Sigmoid colon (tissue), 7 donors: ENCODE measurements around the gene U2AF2. TPM values are rescaled to one million over a fixed set of nuclear protein-coding genes. Genes with fewer than 3 reads are reported as not detected.
A peak's percentile ranks its signal among the peaks of the same experiment; 100 is the strongest.

Source experiments
- DNase-seq: peaks from one replicate; pipeline ENCODE4 v3.0.0-alpha.2; 2019
- H3K27ac ChIP-seq, 4 donors: fragments of 200-600 bp; sonication (generic); one replicate each; pipeline ENCODE4 v1.5.1; 2016 to 2019; ENCODE audit warnings: mild to moderate bottlenecking in 1 of 4
- H3K27me3 ChIP-seq, 3 donors: fragments of 200-600 bp; sonication (generic); one replicate each; pipeline ENCODE4 v1.5.1; 2019; ENCODE audit warnings: mild to moderate bottlenecking in 1 of 3
- H3K36me3 ChIP-seq, 4 donors: fragments of 200-600 bp; sonication (generic); one replicate each; pipeline ENCODE4 v1.5.1; 2016 to 2019
- H3K4me1 ChIP-seq, 4 donors: fragments of 200-600 bp; sonication (generic); one replicate each; pipeline ENCODE4 v1.5.1; 2017 to 2019
- H3K4me3 ChIP-seq, 4 donors: fragments of 200-600 bp; sonication (generic); one replicate each; pipeline ENCODE4 v1.5.1; 2017 to 2019; ENCODE audit warnings: mild to moderate bottlenecking in 2 of 4, moderate library complexity in 1 of 4
- H3K9me3 ChIP-seq, 4 donors: fragments of 200-600 bp in 3 of 4; sonication (generic) in 3 of 4; one replicate each; pipeline versions ENCODE4 v1.5.1 to v1.6.1; 2013 to 2019
- EP300 ChIP-seq, 4 donors: sonication (generic); formaldehyde crosslinking; IDR thresholded peaks; one replicate each; pipeline ENCODE4 v1.6.1; 2017; ENCODE audit warnings: antibody characterized with exemption in 4 of 4
- POLR2A ChIP-seq, 2 donors: fragments of 450-650 bp; IDR thresholded peaks; one replicate each; pipeline ENCODE4 v1.6.1; 2016; ENCODE audit warnings: antibody characterized with exemption in 2 of 2, mild to moderate bottlenecking in 2 of 2, moderate library complexity in 2 of 2
- POLR2AphosphoS5 ChIP-seq, 4 donors: sonication (generic); formaldehyde crosslinking; IDR thresholded peaks; one replicate each; pipeline ENCODE4 v1.6.1; 2017; ENCODE audit warnings: antibody characterized with exemption in 4 of 4
- WGBS, 2 donors: extraction: QIAGEN DNeasy Blood & Tissue Kit; methylation state at CpG; one replicate each; pipeline ENCODE4 v1.1.7; 2013; 5-methylcytosine and 5-hydroxymethylcytosine counted together
- intact Hi-C: fragments of 100-400 bp; cut with DNase I; formaldehyde crosslinking; loops from one replicate; pipeline ENCODE4 v1.15.1; 2023
- polyA plus RNA-seq, 3 donors: library from polyadenylated mRNA; stranded (reverse); fragments of 200-250 nt; gene quantifications; one replicate each; pipeline ENCODE4 v1.2.3, GENCODE V29; 2013
- total RNA-seq, 4 donors: library from RNA; depleted of rRNA; stranded (reverse); fragments of >200 nt; gene quantifications; one replicate each; pipeline ENCODE4 v1.1.0, GENCODE V29; 2016
- TF ChIP-seq, protein P1 (sequence below), 4 experiments: fragments of 450-650 bp in 3 of 4; fragments of 200-600 bp in 1 of 4; IDR thresholded peaks; one replicate each; pipeline ENCODE4 v1.5.1; 2016 to 2019; ENCODE audit warnings: antibody characterized with exemption in 4 of 4, mild to moderate bottlenecking in 3 of 4, moderate library complexity in 2 of 4
- donor health status: healthy with polysubstance abuse.
- donor health status: Bipolar disorder and iron deficiency.
- donor health status: healthy.

The U2AF2 gene
- total and polyA plus RNA-seq, 7 donors, result 52.1 to 162 (median 79.7) TPM

DNA sequence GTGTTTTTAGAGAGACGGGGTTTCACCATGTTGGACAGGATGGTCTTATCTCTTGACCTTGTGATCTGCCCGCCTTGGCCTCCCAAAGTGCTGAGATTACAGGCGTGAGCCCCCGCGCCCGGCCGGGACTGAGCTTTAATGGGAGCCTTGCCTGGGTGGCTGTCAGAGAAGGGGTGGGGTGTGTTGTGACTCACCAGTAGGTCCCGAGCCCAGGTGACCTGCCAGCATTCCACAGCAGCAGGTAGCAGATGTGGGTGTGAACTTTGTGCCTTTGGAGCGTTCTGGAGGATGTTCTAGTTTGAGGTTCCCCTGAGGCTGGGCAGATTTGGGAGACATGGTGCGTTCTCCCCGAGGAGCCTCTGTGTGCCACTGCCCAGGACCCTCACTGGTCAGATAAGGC is 13.1 kb downstream of the U2AF2 start:
- Histone ChIP-seq H3K27ac (no peak overlapping the region), H3K9me3 (no peaks in the 10 kb centered on the region), H3K4me3 (no peak overlapping the region), H3K36me3 (peaks cover 55 to 86% (median 72%) of the 10 kb centered on the region in 4 donors), H3K4me1 (no peaks in the 10 kb centered on the region), H3K27me3 (no peaks in the 10 kb centered on the region)
- no peak for DNase-seq
- intact Hi-C loops, result no loop called here
- 47 to 79% methylated on average over 11 of the region's 11 CpGs for WGBS, 2 donors
- no peak for TF ChIP-seq POLR2AphosphoS5 (IDR thresholded peaks at IDR 0.05)
- no peak for TF ChIP-seq EP300 (IDR thresholded peaks at IDR 0.05)
- TF ChIP-seq, protein P1, sequence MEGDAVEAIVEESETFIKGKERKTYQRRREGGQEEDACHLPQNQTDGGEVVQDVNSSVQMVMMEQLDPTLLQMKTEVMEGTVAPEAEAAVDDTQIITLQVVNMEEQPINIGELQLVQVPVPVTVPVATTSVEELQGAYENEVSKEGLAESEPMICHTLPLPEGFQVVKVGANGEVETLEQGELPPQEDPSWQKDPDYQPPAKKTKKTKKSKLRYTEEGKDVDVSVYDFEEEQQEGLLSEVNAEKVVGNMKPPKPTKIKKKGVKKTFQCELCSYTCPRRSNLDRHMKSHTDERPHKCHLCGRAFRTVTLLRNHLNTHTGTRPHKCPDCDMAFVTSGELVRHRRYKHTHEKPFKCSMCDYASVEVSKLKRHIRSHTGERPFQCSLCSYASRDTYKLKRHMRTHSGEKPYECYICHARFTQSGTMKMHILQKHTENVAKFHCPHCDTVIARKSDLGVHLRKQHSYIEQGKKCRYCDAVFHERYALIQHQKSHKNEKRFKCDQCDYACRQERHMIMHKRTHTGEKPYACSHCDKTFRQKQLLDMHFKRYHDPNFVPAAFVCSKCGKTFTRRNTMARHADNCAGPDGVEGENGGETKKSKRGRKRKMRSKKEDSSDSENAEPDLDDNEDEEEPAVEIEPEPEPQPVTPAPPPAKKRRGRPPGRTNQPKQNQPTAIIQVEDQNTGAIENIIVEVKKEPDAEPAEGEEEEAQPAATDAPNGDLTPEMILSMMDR (IDR thresholded peaks at IDR 0.05), result no peak
- no peak for TF ChIP-seq POLR2A (IDR thresholded peaks at IDR 0.05)

DNA sequence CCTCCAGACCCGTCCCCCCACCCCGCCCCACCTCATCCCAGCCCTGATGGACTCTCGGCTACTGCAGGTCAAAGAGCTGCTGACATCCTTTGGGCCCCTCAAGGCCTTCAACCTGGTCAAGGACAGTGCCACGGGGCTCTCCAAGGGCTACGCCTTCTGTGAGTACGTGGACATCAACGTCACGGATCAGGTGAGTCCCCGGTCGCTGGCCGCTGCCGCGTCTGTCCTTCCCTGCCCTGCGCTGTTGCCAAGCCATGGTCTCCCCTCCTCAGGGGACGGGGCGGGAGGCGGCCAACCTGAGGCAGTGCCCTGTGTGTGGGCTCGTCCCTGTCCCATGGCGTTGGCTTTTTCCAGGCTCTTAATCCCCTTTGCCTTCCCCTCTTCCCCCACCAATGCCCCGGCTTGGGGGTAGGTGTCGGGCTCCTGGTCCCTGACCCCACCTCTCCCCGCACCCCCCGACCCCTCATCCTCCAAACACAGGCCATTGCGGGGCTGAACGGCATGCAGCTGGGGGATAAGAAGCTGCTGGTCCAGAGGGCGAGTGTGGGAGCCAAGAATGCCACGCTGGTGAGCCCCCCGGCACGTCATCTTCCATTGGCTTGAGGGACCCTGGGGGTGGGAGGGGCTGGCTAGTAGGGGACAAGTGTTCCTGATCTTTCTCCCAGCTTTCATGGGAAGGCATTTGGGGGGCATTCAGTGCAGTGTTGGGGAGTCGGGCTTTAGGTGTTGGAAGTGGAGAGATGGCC is 13.9 kb downstream of the U2AF2 start:
- no peak overlapping the region for H3K27ac ChIP-seq
- H3K36me3 ChIP-seq, result peaks cover 46 to 85% (median 68%) of the 10 kb centered on the region in 4 donors

DNA sequence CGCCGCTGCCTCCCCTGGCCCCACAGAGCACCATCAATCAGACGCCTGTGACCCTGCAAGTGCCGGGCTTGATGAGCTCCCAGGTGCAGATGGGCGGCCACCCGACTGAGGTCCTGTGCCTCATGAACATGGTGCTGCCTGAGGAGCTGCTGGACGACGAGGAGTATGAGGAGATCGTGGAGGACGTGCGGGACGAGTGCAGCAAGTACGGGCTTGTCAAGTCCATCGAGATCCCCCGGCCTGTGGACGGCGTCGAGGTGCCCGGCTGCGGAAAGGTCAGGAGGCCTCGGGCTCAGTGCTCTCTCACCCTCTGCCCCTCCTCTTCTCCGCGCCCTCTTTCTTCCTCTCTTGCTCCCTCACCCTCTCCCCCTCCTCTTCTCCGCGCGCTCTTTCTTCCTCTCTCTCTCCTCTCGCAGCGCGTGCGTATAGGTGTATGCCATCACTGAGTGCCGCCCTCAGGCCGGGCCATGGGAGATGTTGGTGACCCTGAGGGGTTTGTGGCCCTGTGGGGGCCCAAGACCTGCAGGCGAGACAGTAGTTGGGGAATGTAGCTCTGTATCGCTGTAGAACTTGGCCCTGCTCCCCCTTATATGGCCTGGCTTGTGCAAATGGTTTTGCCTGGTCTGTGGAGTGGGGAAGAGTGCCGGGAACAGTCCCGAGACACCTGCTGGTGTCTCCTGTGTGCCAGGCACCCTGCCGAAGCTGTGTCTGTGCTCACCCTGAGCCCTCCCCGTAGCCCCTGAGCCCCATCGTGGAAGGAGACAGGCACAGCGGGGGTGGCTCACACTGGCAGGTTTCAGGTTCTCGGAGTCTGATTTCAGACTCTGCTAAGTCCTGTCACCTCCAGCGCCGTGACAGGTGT is 14.8 kb downstream of the U2AF2 start:
- intact Hi-C loops, result loop anchor here (10.0 kb wide), 1 partner anchor 605 kb away; the partner anchor contains the start of gene RDH13
- Histone ChIP-seq H3K27ac (no peak overlapping the region), H3K4me3 (no peak overlapping the region), H3K4me1 (peaks cover 0 to 12% (median 9%) of the 10 kb centered on the region in 4 donors), H3K36me3 (peaks cover 39 to 83% (median 64%) of the 10 kb centered on the region in 4 donors), H3K9me3 (no peaks in the 10 kb centered on the region), H3K27me3 (no peaks in the 10 kb centered on the region)
- WGBS, 2 donors, result 89 to 91% methylated on average over 43 of the region's 43 CpGs
- TF ChIP-seq, protein P1 (IDR thresholded peaks at IDR 0.05), result no peak
- TF ChIP-seq POLR2AphosphoS5 (IDR thresholded peaks at IDR 0.05) (no peak), EP300 (IDR thresholded peaks at IDR 0.05) (no peak), POLR2A (IDR thresholded peaks at IDR 0.05) (no peak)
- DNase-seq, result no peak

More for the DNA sequence above, 13.9 kb downstream of the U2AF2 start:
- Histone ChIP-seq H3K9me3 (no peaks in the 10 kb centered on the region), H3K4me3 (no peak overlapping the region), H3K4me1 (peaks cover 0 to 3% (median under 1%) of the 10 kb centered on the region in 4 donors), H3K27me3 (no peaks in the 10 kb centered on the region)
- TF ChIP-seq POLR2AphosphoS5 (IDR thresholded peaks at IDR 0.05) (no peak), POLR2A (IDR thresholded peaks at IDR 0.05) (no peak), EP300 (IDR thresholded peaks at IDR 0.05) (no peak)
- TF ChIP-seq, protein P1 (IDR thresholded peaks at IDR 0.05), result no peak
- no peak for DNase-seq
- WGBS, 2 donors, result 88 to 90% methylated on average over 30 of the region's 30 CpGs
- intact Hi-C loops, result no loop called here

DNA sequence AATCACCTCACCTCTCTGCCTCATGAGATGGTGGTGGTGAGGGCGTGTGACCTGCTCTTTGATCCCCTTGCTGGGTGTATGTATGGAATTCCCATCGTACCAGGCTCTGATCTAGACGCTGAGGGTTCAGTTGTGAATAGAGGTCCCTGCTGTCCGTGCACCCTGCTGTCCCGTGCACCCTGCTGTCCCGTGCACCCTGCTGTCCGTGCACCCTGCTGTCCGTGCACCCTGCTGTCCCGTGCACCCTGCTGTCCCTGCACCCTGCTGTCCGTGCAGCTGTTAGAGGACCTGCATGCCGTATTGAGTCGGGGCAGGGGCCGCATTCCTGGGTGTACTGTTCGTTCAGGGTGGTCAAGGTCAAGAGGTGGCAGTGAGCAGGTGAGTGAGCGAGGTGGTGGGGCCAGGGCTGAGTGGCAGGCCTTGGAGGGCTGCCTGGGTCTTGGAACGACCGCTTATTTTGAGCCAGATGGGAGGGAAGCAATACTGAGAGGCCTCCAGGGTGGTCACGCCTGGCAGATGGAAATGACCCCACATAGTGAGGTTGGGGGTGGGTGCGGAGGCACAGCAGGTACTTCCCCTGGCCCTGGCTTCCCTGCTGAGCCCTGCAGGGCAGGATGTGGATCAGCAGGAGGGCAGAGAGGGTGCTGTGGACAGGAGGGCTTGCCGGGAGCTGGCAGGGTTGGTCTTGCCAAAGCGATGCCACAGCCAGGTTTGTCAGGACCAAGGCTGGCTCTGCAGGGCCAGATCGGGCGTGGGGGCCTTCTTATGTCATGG is 15.6 kb downstream of the U2AF2 start:
- Histone ChIP-seq H3K4me3 (no peak overlapping the region), H3K36me3 (peaks cover 39 to 78% (median 62%) of the 10 kb centered on the region in 4 donors), H3K9me3 (no peaks in the 10 kb centered on the region), H3K4me1 (peaks cover 0 to 14% (median 12%) of the 10 kb centered on the region in 4 donors), H3K27me3 (no peaks in the 10 kb centered on the region), H3K27ac (no peak overlapping the region)
- WGBS, 2 donors, result 77 to 85% methylated on average over 23 of the region's 23 CpGs
- intact Hi-C loops, result loop anchor here (10.0 kb wide), 1 partner anchor 606 kb away; the partner anchor contains the start of gene RDH13
- peak; percentile 85 for DNase-seq
- TF ChIP-seq POLR2A (IDR thresholded peaks at IDR 0.05) (no peak), EP300 (IDR thresholded peaks at IDR 0.05) (no peak), POLR2AphosphoS5 (IDR thresholded peaks at IDR 0.05) (no peak)
- TF ChIP-seq, protein P1 (IDR thresholded peaks at IDR 0.05), result no peak
